GM13976 (cell line): ENCODE measurements around the gene ABR.
"Not testable (repeated sequence)": the region's sequence is repeated elsewhere in the genome, so short reads cannot be mapped to it uniquely, and the experiment has no call there.

Experiments used
- DNase-seq: peaks from one replicate; pipeline ENCODE4 v3.0.0; 2012; ENCODE audit warnings: low spot score
- CTCF ChIP-seq: IDR thresholded peaks from 2 replicates; pipeline ENCODE4 v1.5.1; 2012; ENCODE audit warnings: borderline replicate concordance, mild to moderate bottlenecking; ENCODE audit not compliant: insufficient read depth; ENCODE audit errors: extremely low read depth, missing control alignments, control extremely low read depth
- in situ Hi-C: fragments of 300-500 bp; cut with MboI; formaldehyde crosslinking; loops from one replicate; pipeline ENCODE4 v1.12.0; 2022; ENCODE audit warnings: low sequenced_read_pairs, mixed read lengths, inconsistent platforms; ENCODE audit not compliant: unreplicated experiment

Gene ABR

GRCh38 chr17:977166-977565 lies 202.6 kb downstream of the ABR start:
- in situ Hi-C loops: no loop called here
- DNase-seq: no peak
- TF ChIP-seq CTCF: no peak

- no peak for TF ChIP-seq CTCF
- no peak for DNase-seq
- in situ Hi-C loops: no loop called here
Measured at GRCh38 chr17:976312-976711, 203.5 kb downstream of the ABR start.

- in situ Hi-C loops: no loop called here
- DNase-seq: no peak
- no peak for TF ChIP-seq CTCF
Measured at GRCh38 chr17:975371-975915, 204.3 kb downstream of the ABR start.

GRCh38 chr17:974778-975177 lies 205.0 kb downstream of the ABR start:
- DNase-seq, in situ Hi-C loops: not testable (repeated sequence)

GRCh38 chr17:973053-973452 lies 206.7 kb downstream of the ABR start:
- in situ Hi-C loops: no loop called here
- DNase-seq: no peak
- TF ChIP-seq CTCF: no peak

- in situ Hi-C loops, DNase-seq: not testable (repeated sequence)
Measured at GRCh38 chr17:971861-972260, 207.9 kb downstream of the ABR start.

- no peak for DNase-seq
- no peak for TF ChIP-seq CTCF
- in situ Hi-C loops: no loop called here
Measured at GRCh38 chr17:970364-970763, 209.4 kb downstream of the ABR start.

GRCh38 chr17:969811-970355 lies 209.9 kb downstream of the ABR start:
- no peak for DNase-seq
- no peak for TF ChIP-seq CTCF
- in situ Hi-C loops: no loop called here
